ENCODE measurements around the gene CENPO.

DNA sequence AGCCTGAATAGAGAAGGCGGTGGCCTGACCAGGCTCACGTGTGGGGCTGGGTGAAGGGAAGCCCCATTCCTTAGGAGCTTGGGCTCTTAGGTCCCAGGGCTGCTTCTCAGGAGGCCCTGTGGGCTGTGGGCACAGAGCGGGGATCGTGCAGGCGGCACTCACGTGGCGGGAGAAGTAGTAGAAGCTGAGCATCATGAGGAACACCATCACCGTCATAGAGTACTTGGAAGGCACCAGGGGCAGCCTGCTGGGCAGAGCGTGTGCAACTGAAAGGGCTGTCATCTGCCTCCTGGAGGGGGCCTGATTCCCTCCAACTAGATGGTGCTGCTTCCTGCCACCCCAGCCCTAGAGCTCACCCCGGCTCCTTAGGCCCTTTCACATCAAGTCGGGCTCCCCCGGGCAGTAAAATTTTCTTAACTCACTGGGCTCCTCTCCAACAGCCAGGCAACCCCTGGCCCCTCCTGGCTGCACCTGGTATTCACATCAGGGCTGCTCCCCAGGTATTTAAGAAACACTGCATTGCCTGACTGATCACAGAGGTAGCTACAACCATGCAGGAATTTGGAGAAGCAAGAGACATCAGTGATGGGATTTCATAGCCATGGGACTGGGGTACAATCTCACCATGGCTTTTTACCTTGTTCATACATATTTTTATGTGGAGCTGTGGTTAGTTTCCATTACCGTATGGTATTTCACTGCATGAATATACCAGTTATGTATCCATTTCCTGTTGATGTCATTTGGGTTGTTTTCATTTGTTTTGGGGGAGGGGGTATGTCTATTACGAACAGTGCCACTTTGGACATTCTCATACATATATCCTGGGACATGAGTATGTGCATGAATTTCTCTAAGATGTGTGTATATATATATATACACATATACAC is 32.9 kb downstream of the CENPO start:
- no peak for TF ChIP-seq EZH2 (IDR thresholded peaks at IDR 0.05; ENCODE audit: insufficient read depth, low read length)
- TF ChIP-seq, protein P1, sequence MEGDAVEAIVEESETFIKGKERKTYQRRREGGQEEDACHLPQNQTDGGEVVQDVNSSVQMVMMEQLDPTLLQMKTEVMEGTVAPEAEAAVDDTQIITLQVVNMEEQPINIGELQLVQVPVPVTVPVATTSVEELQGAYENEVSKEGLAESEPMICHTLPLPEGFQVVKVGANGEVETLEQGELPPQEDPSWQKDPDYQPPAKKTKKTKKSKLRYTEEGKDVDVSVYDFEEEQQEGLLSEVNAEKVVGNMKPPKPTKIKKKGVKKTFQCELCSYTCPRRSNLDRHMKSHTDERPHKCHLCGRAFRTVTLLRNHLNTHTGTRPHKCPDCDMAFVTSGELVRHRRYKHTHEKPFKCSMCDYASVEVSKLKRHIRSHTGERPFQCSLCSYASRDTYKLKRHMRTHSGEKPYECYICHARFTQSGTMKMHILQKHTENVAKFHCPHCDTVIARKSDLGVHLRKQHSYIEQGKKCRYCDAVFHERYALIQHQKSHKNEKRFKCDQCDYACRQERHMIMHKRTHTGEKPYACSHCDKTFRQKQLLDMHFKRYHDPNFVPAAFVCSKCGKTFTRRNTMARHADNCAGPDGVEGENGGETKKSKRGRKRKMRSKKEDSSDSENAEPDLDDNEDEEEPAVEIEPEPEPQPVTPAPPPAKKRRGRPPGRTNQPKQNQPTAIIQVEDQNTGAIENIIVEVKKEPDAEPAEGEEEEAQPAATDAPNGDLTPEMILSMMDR (IDR thresholded peaks at IDR 0.05; ENCODE audit: insufficient read depth, low read depth, low read length), result no peak
